OCI-LY7 (cell line): ENCODE measurements around the gene CDK4. TPM values are rescaled to one million over a fixed set of nuclear protein-coding genes. Genes with fewer than 3 reads are reported as not detected.
A peak's percentile ranks its signal among the peaks of the same experiment; 100 is the strongest.

Experiments
- BruUV-seq: library from RNA; stranded (reverse); fragments of 400-500 nt; replicated peaks from 2 replicates; lab custom pipeline; 2021; lab: Mats Ljungman, UMichigan
- CTCF ChIA-PET: fragments of 300-600 bp; sonication (Branson Sonifier 250); formaldehyde crosslinking; loops from one replicate; lab custom pipeline; 2022; ENCODE audit warnings: antibody characterized with exemption; ENCODE audit not compliant: unreplicated experiment; lab: Charles Lee
- POLR2A ChIA-PET: fragments of 300-600 bp; sonication (Branson Sonifier 250); formaldehyde crosslinking; loops from one replicate; lab custom pipeline; 2022; ENCODE audit warnings: antibody characterized with exemption; lab: Charles Lee
- DNase-seq: peaks from one replicate; pipeline ENCODE4 v3.0.0-alpha.2; 2015; ENCODE audit warnings: low spot score
- H2AFZ ChIP-seq: fragments of 200-600 bp; sonication (generic), shearing (Covaris generic); 2 replicates; pipeline ENCODE4 v1.6.1; 2014; ENCODE audit warnings: mild to moderate bottlenecking, antibody characterized with exemption, low read length, moderate library complexity
- H3K27ac ChIP-seq: fragments of 200-600 bp; sonication (generic); 2 replicates; pipeline ENCODE4 v1.5.1; 2014; ENCODE audit warnings: mixed run types, low read depth, mild to moderate bottlenecking, moderate library complexity, low read length, inconsistent platforms; ENCODE audit not compliant: poor library complexity, severe bottlenecking
- H3K36me3 ChIP-seq: fragments of 200-600 bp; sonication (generic); 2 replicates; pipeline ENCODE4 v1.6.1; 2014; ENCODE audit warnings: mild to moderate bottlenecking, antibody characterized with exemption, low read length, moderate library complexity, mixed read lengths; ENCODE audit not compliant: insufficient read depth
- H3K4me1 ChIP-seq: fragments of 200-600 bp; sonication (generic); 2 replicates; pipeline ENCODE4 v1.5.1; 2014; ENCODE audit warnings: mild to moderate bottlenecking, low read length; ENCODE audit not compliant: insufficient read depth, poor library complexity, severe bottlenecking
- H3K4me2 ChIP-seq: fragments of 200-600 bp; sonication (generic); 2 replicates; pipeline ENCODE4 v1.6.1; 2014; ENCODE audit warnings: mild to moderate bottlenecking, low read length
- H3K4me3 ChIP-seq: fragments of 200-600 bp; sonication (generic); 2 replicates; pipeline ENCODE4 v1.5.1; 2014; ENCODE audit warnings: mild to moderate bottlenecking, low read depth, low read length; ENCODE audit not compliant: poor library complexity, severe bottlenecking
- H3K79me2 ChIP-seq: fragments of 200-600 bp; sonication (generic); 2 replicates; pipeline ENCODE4 v1.6.1; 2016; ENCODE audit warnings: low read depth, mild to moderate bottlenecking, low read length, moderate library complexity, mixed read lengths; ENCODE audit not compliant: insufficient read depth
- H3K9me2 ChIP-seq: fragments of 200-600 bp; sonication (generic); 2 replicates; pipeline ENCODE4 v1.6.1; 2016; ENCODE audit warnings: mild to moderate bottlenecking, low read length, mixed read lengths; ENCODE audit not compliant: insufficient read depth
- H3K9me3 ChIP-seq: fragments of 200-600 bp; sonication (generic); 2 replicates; pipeline ENCODE4 v1.6.1; 2014; ENCODE audit warnings: mild to moderate bottlenecking, mixed run types, low read length, mixed read lengths
- H4K20me1 ChIP-seq: fragments of 200-600 bp; sonication (generic); 2 replicates; pipeline ENCODE4 v1.6.1; 2014; ENCODE audit warnings: mild to moderate bottlenecking, antibody characterized with exemption, low read length, moderate library complexity, mixed read lengths; ENCODE audit not compliant: insufficient read depth
- EZH2phosphoT487 ChIP-seq: fragments of 200-600 bp; sonication (generic); IDR thresholded peaks from 2 replicates; pipeline ENCODE4 v1.6.1; 2018; ENCODE audit warnings: low read depth, borderline replicate concordance, mild to moderate bottlenecking, mixed run types, antibody characterized with exemption, low read length, moderate library complexity, mixed read lengths
- intact Hi-C: fragments of 100-400 bp; cut with micrococcal nuclease; formaldehyde crosslinking; loops from one replicate; pipeline ENCODE4 v1.10.0; 2022; ENCODE audit not compliant: unreplicated experiment
- total RNA-seq, 2 experiments: library from RNA; depleted of rRNA in 1 of 2; stranded (reverse); fragments of >200 nt in 1 of 2; shearing (Covaris generic) in 1 of 2; gene quantifications; 2 replicates each; pipeline ENCODE4 v1.2.3, GENCODE V29; 2014 to 2022
- TF ChIP-seq, protein P1 (sequence below): fragments of 200-600 bp; sonication (generic); conservative IDR thresholded peaks from 2 replicates; pipeline ENCODE4 v1.5.1; 2014; ENCODE audit warnings: mild to moderate bottlenecking, antibody characterized with exemption, low read length, moderate library complexity, mixed read lengths

Gene CDK4
- total RNA-seq, 2 experiments from 2014 or later, result 192 to 280 TPM

DNA sequence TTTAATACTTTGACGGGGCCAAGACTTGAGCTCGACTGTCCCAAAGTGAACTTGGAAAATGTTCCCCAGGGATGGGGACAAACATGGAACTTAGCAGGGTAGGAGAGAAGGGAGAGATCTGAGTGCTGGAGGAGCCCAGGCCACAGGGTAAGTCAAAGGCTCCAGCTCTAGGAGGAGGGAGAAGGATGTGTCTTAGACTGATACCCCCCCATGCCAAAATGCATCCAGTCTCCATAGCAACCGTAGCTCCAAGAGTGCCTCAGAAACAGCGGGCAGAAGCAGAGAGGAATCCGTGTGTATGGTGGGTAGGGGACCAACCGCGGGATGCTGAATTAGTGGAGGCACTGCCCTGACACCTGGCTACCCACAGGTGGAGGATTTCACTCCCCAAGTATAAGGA lies 12.7 kb downstream of the CDK4 start:
- Histone ChIP-seq H3K9me3 (no peaks in the 10 kb centered on the region), H3K9me2 (no peaks in the 10 kb centered on the region), H3K4me3 (no peak overlapping the region), H2AFZ (no peak overlapping the region), H3K4me1 (peaks cover 40% of the 10 kb centered on the region), H3K36me3 (peaks cover 4% of the 10 kb centered on the region; the same call in 1 of the 2 replicates), H3K27ac (no peak overlapping the region), H4K20me1 (no peaks in the 10 kb centered on the region), H3K4me2 (peak overlapping the region; percentile 93; the same call in 1 of the 2 replicates), H3K79me2 (peaks cover 14% of the 10 kb centered on the region; the same call in 1 of the 2 replicates)
- no peak for TF ChIP-seq EZH2phosphoT487
- TF ChIP-seq, protein P1, sequence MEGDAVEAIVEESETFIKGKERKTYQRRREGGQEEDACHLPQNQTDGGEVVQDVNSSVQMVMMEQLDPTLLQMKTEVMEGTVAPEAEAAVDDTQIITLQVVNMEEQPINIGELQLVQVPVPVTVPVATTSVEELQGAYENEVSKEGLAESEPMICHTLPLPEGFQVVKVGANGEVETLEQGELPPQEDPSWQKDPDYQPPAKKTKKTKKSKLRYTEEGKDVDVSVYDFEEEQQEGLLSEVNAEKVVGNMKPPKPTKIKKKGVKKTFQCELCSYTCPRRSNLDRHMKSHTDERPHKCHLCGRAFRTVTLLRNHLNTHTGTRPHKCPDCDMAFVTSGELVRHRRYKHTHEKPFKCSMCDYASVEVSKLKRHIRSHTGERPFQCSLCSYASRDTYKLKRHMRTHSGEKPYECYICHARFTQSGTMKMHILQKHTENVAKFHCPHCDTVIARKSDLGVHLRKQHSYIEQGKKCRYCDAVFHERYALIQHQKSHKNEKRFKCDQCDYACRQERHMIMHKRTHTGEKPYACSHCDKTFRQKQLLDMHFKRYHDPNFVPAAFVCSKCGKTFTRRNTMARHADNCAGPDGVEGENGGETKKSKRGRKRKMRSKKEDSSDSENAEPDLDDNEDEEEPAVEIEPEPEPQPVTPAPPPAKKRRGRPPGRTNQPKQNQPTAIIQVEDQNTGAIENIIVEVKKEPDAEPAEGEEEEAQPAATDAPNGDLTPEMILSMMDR, result no peak
- no TSS peak for BruUV-seq
- intact Hi-C loops, result no loop called here
- DNase-seq, result no peak
- CTCF ChIA-PET, result no interaction called here
- POLR2A ChIA-PET, result interaction anchor here (0.5 to 0.6 kb wide), 2 partner anchors 26 to 325 kb away, joined by 3 to 4 read pairs; no protein-coding TSS in a partner anchor

DNA sequence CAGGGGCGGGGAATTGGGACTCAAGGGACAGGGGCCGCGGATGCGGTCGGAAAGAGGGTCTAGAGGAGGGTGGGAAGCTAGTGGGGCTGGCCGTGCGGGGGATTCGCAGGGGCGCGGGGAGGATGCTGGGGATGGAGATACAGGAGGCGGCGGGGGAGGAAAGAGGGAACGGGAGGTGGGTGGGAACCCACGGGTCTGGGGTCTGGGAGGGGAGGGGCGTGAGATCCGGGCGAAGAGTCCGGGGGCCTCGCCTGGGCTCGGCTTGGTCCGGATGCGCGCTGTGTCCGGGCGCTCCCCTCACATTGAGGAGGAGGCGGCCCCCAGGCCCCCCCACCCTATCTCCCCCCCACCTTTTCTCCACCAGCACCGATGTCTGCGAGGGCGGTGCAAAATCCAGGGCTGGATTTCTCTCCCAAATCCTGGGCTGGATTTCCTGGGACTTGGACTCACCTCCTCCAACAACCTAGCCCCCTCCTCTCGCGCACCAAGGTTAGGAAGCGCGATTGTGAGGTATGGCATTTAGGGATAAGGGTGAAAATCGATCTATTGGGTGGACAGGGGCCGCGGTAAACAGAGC lies 13.4 kb downstream of the CDK4 start, which contains the start of gene AGAP2:
AGAP2 (minus strand) TSS at position 82 of the 577 bp plus-strand sequence. CDS start 496 bp downstream, outside the sequence.
- peaks cover 10% of the 10 kb centered on the region for H3K36me3 ChIP-seq
- peak within 1 kb of the TSS; percentile 93; the same call in 1 of the 2 replicates for H3K4me2 ChIP-seq
- ChIA-PET CTCF (no interaction called here), POLR2A (interaction anchor here (0.5 to 0.7 kb wide), 5 partner anchors 8 to 324 kb away, joined by 3 to 7 read pairs (median 4); no protein-coding TSS in a partner anchor)
- no peak within 1 kb of the TSS for H3K27ac ChIP-seq
- TF ChIP-seq, protein P1, result no peak
- no peak for TF ChIP-seq EZH2phosphoT487
- no peak for DNase-seq
- H3K4me3 ChIP-seq, result no peak within 1 kb of the TSS
- no peaks in the 10 kb centered on the region for H3K9me3 ChIP-seq
- H4K20me1 ChIP-seq, result no peaks in the 10 kb centered on the region
- peaks cover 14% of the 10 kb centered on the region; the same call in 1 of the 2 replicates for H3K79me2 ChIP-seq
- no TSS peak for BruUV-seq
- H2AFZ ChIP-seq, result no peak within 1 kb of the TSS
- peaks cover 34% of the 10 kb centered on the region for H3K4me1 ChIP-seq
- H3K9me2 ChIP-seq, result no peaks in the 10 kb centered on the region
- intact Hi-C loops, result no loop called here
